COLO829 (cell line): ENCODE data around the gene PGC.
A peak's percentile ranks its signal among the peaks of the same experiment; 100 is the strongest.

Experiments
- DNase-seq: peaks from one replicate; pipeline ENCODE4 v3.0.0; 2012; ENCODE audit warnings: low spot score

PGC gene

GRCh38 chr6:41730531-41731436 is 16.4 kb downstream of the PGC start:
- DNase-seq, result no peak

- no peak for DNase-seq
Observed at GRCh38 chr6:41729624-41730023, 17.6 kb downstream of the PGC start.

- no peak for DNase-seq
Observed at GRCh38 chr6:41728954-41729353, 18.2 kb downstream of the PGC start.

- no peak for DNase-seq
Observed at GRCh38 chr6:41728073-41728936, 18.9 kb downstream of the PGC start.

- no peak for DNase-seq
Observed at GRCh38 chr6:41727705-41728072, 19.5 kb downstream of the PGC start.

GRCh38 chr6:41726876-41727275 is 20.3 kb downstream of the PGC start:
- no peak for DNase-seq

GRCh38 chr6:41724586-41725501 is 22.4 kb downstream of the PGC start:
- no peak for DNase-seq

- no peak for DNase-seq
Observed at GRCh38 chr6:41724228-41724580, 23.0 kb downstream of the PGC start.

GRCh38 chr6:41723530-41724227 is 23.5 kb downstream of the PGC start:
- peak; percentile 78 for DNase-seq

- no peak for DNase-seq
Observed at GRCh38 chr6:41722969-41723529, 24.1 kb downstream of the PGC start.

- DNase-seq, result no peak
Observed at GRCh38 chr6:41721414-41721813, 25.8 kb downstream of the PGC start.

- DNase-seq, result no peak
Observed at GRCh38 chr6:41720783-41721182, 26.4 kb downstream of the PGC start.

- DNase-seq, result no peak
Observed at GRCh38 chr6:41720262-41720620, 27.0 kb downstream of the PGC start.

GRCh38 chr6:41719436-41720261 is 27.5 kb downstream of the PGC start:
- DNase-seq, result no peak

GRCh38 chr6:41718828-41719227 is 28.4 kb downstream of the PGC start:
- DNase-seq, result no peak

- no peak for DNase-seq
Observed at GRCh38 chr6:41717392-41717736, 29.8 kb downstream of the PGC start.

- no peak for DNase-seq
Observed at GRCh38 chr6:41716516-41717391, 30.4 kb downstream of the PGC start.

- DNase-seq, result no peak
Observed at GRCh38 chr6:41715795-41716515, 31.2 kb downstream of the PGC start.
